Natural killer cell (primary cell): ENCODE results near the gene HDAC8. TPM values are rescaled to one million over a fixed set of nuclear protein-coding genes. Genes with fewer than 3 reads are reported as not detected.

Source experiments
- ATAC-seq, 3 donors: fragments of 150-1000 bp in 2 of 3; fragments of 200-7000 bp in 1 of 3; cut with Tn5 transposase; 1 replicate in 1 of 3; 2 replicates in 2 of 3; pipeline ENCODE4 v1.10.0; 2021; ENCODE audit warnings: mild to moderate bottlenecking in 2 of 3, moderate library complexity in 2 of 3
- DNase-seq, 2 donors: peaks; one replicate each; pipeline versions ENCODE4 v3.0.0 to v3.0.0-alpha.2; 2013 to 2021; ENCODE audit warnings: mixed read lengths in 1 of 2
- H3K27ac ChIP-seq: one replicate; pipeline ENCODE4 v1.5.1; 2013; ENCODE audit warnings: mild to moderate bottlenecking, low read length
- H3K27me3 ChIP-seq: one replicate; pipeline ENCODE4 v1.6.1; 2013; ENCODE audit warnings: low read length; ENCODE audit not compliant: control insufficient read depth, insufficient read depth
- H3K36me3 ChIP-seq: one replicate; pipeline ENCODE4 v1.6.1; 2013; ENCODE audit warnings: low read length; ENCODE audit not compliant: control insufficient read depth, insufficient read depth
- H3K4me1 ChIP-seq: one replicate; pipeline ENCODE4 v1.6.1; 2013; ENCODE audit warnings: low read length; ENCODE audit not compliant: control insufficient read depth, insufficient read depth
- H3K4me3 ChIP-seq: one replicate; pipeline ENCODE4 v1.5.1; 2013; ENCODE audit warnings: low read length
- H3K9me3 ChIP-seq: one replicate; pipeline ENCODE4 v1.6.1; 2013; ENCODE audit warnings: low read length; ENCODE audit not compliant: control insufficient read depth, insufficient read depth
- H3K27ac Mint-ChIP-seq, 2 donors: one replicate each; pipeline ENCODE4 v1.8.0; 2022; ENCODE audit warnings: mild to moderate bottlenecking in 2 of 2, mixed read lengths in 2 of 2, moderate library complexity in 1 of 2
- H3K27me3 Mint-ChIP-seq, 2 donors: one replicate each; pipeline ENCODE4 v1.8.0; 2022; ENCODE audit warnings: low read depth in 2 of 2, mixed read lengths in 2 of 2
- H3K36me3 Mint-ChIP-seq: one replicate; pipeline ENCODE4 v1.8.0; 2022; ENCODE audit warnings: mixed read lengths
- H3K4me1 Mint-ChIP-seq, 2 donors: one replicate each; pipeline ENCODE4 v1.8.0; 2022; ENCODE audit warnings: mixed read lengths in 2 of 2
- H3K4me3 Mint-ChIP-seq: one replicate; pipeline ENCODE4 v1.8.0; 2022; ENCODE audit warnings: mild to moderate bottlenecking, moderate library complexity, mixed read lengths
- H3K9me3 Mint-ChIP-seq, 2 donors: one replicate each; pipeline ENCODE4 v1.8.0; 2022; ENCODE audit warnings: mixed read lengths in 2 of 2
- CTCF ChIP-seq: fragments of 200-600 bp; IDR thresholded peaks from one replicate; pipeline ENCODE4 v1.8.0; 2022; ENCODE audit warnings: antibody characterized with exemption
- WGBS: methylation state at CpG from one replicate; pipeline ENCODE4 v1.1.7; 2013; ENCODE audit warnings: missing lambda C conversion rate; ENCODE audit not compliant: insufficient coverage; 5-methylcytosine and 5-hydroxymethylcytosine counted together
- intact Hi-C: fragments of 100-400 bp; cut with micrococcal nuclease; formaldehyde crosslinking; loops from one replicate; pipeline ENCODE4 v1.14.2; 2022
- total RNA-seq, 4 donors: library from RNA; stranded (reverse); fragments of 120-200 nt in 1 of 4; gene quantifications; one replicate each; pipeline versions ENCODE4 v1.2.3 to v1.2.4, GENCODE V29; 2013 to 2022

The HDAC8 gene
- total RNA-seq, 3 donors from 2014 or later (not counting 1 experiment from before 2014, with no cell fraction given): 24.3 to 30.4 (median 26.6) TPM

DNA sequence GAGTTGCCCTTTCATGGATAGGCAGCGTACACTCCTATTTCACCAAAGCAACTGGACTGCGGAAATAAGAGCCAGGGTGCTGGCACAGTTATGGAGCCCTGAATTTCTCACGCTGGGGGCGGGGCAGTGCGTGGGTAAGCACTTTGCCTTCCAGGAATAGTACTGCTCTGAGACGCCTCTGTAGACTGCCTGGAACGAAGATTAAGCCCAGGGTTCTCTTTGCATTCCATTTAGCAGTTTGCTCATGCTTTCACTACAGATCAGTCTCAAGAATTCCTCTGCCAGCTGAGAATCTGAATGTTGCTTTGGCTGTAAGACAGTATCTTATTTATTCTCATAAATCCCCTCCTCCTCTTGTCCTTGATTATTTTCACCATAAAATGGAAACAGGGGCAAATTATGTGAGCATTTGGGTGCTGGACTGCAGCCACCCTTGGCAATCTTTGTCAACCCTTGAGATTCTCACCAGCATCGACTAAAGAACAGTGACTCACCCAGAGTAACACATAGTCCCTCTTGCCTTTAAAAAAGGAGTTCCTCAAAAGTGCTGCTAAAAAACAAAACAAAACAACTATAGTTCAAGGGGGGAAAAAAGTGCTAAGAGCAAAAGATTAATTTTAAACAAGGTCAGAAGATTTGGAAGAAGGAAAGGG is 178.0 kb downstream of the HDAC8 start:
- H3K4me1 Mint-ChIP-seq: no peaks in the 10 kb centered on the region
- no peaks in the 10 kb centered on the region for H3K36me3 ChIP-seq
- no peak for TF ChIP-seq CTCF
- 88% methylated on average over 8 of the region's 8 CpGs for WGBS
- no peaks in the 10 kb centered on the region for H3K27me3 Mint-ChIP-seq
- H3K4me3 Mint-ChIP-seq: no peak overlapping the region
- H3K9me3 Mint-ChIP-seq: no peaks in the 10 kb centered on the region
- H3K27ac ChIP-seq: no peak overlapping the region
- intact Hi-C loops: no loop called here
- H3K27ac Mint-ChIP-seq: no peak overlapping the region
- ATAC-seq (no peak), DNase-seq (no peak)
- H3K36me3 Mint-ChIP-seq: no peaks in the 10 kb centered on the region
- no peak overlapping the region for H3K4me3 ChIP-seq
- no peaks in the 10 kb centered on the region for H3K9me3 ChIP-seq
- H3K27me3 ChIP-seq: no peaks in the 10 kb centered on the region
- no peaks in the 10 kb centered on the region for H3K4me1 ChIP-seq

GRCh38 chrX:72393836-72394517 is 178.7 kb downstream of the HDAC8 start:
- Mint-ChIP-seq H3K4me1 (no peaks in the 10 kb centered on the region), H3K36me3 (no peaks in the 10 kb centered on the region), H3K27me3 (no peaks in the 10 kb centered on the region), H3K27ac (no peak overlapping the region), H3K4me3 (no peak overlapping the region), H3K9me3 (no peaks in the 10 kb centered on the region)
- no peak for TF ChIP-seq CTCF
- Histone ChIP-seq H3K4me1 (no peaks in the 10 kb centered on the region), H3K4me3 (no peak overlapping the region), H3K27me3 (no peaks in the 10 kb centered on the region), H3K36me3 (no peaks in the 10 kb centered on the region), H3K9me3 (no peaks in the 10 kb centered on the region), H3K27ac (no peak overlapping the region)
- WGBS: 99% methylated on average over 7 of the region's 8 CpGs
- no peak for ATAC-seq
- DNase-seq: no peak
- intact Hi-C loops: no loop called here

DNA sequence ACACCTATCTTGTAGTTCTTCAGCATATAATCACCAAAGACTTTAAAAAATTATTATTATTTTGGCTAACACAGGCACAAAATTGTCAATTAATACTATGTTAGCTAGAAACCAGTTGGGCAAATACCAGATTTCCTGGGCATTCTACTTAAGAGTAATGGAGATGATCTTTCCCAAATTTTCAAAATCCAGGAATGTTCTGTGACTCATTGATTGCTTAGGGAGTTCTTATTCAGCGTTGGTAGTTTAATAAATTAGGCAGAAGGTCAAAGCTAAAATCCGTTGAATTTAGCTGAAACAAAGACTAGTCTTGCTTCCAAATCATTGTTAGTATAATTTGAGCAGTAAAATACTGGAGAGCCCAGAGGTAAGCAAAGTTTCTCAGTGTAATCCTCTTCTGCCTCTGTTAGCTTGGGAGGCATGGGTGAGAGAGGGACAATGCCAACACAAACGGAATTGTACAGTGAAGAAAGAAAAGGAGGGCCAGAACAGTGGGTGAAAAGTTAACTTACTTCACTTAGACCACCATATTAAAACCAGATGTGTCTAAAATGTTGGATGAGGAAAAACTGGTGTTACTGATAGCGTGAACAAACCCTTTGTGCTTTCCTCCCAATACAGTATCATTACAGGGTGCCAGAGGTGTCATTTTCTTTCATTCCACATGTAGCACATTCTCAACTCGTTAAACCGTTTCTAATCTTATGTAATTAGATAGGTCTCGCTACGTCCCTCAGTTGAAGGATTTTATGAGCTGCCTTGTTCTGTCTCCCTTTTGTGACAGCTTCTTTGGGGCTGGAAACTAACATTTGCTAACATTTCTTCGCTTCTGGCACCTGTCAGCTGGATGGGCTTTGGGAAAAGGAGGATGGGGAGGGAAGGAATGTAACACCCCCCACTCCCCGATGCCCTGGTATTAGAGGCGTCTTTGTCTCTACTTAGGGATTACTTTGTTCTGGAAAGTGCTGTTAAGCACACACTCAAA is 179.5 kb downstream of the HDAC8 start:
- Mint-ChIP-seq H3K36me3 (no peaks in the 10 kb centered on the region), H3K4me3 (no peak overlapping the region), H3K4me1 (no peaks in the 10 kb centered on the region), H3K9me3 (no peaks in the 10 kb centered on the region), H3K27ac (no peak overlapping the region), H3K27me3 (no peaks in the 10 kb centered on the region)
- DNase-seq (no peak), ATAC-seq (no peak)
- 98% methylated on average over 6 of the region's 11 CpGs for WGBS
- intact Hi-C loops: no loop called here
- Histone ChIP-seq H3K27ac (no peak overlapping the region), H3K36me3 (no peaks in the 10 kb centered on the region), H3K4me3 (no peak overlapping the region), H3K9me3 (no peaks in the 10 kb centered on the region), H3K4me1 (no peaks in the 10 kb centered on the region), H3K27me3 (no peaks in the 10 kb centered on the region)
- TF ChIP-seq CTCF: no peak
